KOPT-K1 (cell line): Measurements from ENCODE around the gene C2CD4C.
"Not testable (repeated sequence)": the region's sequence is repeated elsewhere in the genome, so short reads cannot be mapped to it uniquely, and the experiment has no call there.

Source experiments
- H3K27ac ChIP-seq: fragments of 200-600 bp; sonication (generic); 2 replicates; pipeline ENCODE4 v1.5.1; 2016; ENCODE audit warnings: antibody characterized with exemption, mild to moderate bottlenecking, low read depth, low read length; ENCODE audit not compliant: poor library complexity, severe bottlenecking
- H3K36me3 ChIP-seq: fragments of 200-600 bp; sonication (generic); 2 replicates; pipeline ENCODE4 v1.5.1; 2017; ENCODE audit warnings: antibody characterized with exemption, mild to moderate bottlenecking, low read length, moderate library complexity; ENCODE audit not compliant: insufficient read depth
- H3K9me3 ChIP-seq: fragments of 200-600 bp; sonication (generic); 2 replicates; pipeline ENCODE4 v1.5.1; 2017; ENCODE audit warnings: antibody characterized with exemption, low read length, mild to moderate bottlenecking; ENCODE audit not compliant: insufficient read depth, poor library complexity, severe bottlenecking

C2CD4C gene

DNA sequence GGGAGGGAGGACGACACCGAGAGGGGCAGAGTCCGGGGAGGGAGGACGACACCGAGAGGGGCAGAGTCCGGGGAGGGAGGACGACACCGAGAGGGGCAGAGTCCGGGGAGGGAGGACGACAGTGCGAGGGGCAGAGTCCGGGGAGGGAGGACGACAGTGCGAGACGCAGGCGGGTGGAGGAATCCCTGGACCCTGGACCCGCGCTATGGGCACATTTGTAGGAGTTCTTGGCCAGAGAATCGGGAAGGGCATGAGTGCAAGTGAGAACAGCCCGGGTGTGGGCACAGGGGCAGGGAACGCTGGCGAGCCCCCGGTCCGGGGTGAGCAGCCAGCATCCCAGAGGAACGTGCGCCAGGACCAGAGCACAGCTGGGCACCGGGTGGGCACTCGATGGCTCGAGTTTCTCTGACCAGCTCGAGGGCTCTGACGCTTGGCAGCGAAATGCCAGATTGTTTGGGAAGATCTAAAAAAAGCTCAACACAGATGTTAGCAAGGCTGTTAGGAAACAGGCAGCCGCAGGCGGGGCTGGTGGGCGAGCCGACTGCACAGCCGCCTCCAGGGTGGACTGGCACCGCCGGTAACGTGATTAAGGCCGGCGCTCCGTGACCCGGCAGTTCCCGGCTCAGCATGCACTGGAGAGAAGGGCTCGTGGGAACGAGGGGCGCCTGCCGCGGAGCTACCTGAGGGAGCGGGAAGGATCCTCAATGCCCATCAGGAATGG, 17.9 kb upstream of the C2CD4C start:
- Histone ChIP-seq H3K36me3 (no peaks in the 10 kb centered on the region), H3K27ac (no peak overlapping the region), H3K9me3 (no peaks in the 10 kb centered on the region)

DNA sequence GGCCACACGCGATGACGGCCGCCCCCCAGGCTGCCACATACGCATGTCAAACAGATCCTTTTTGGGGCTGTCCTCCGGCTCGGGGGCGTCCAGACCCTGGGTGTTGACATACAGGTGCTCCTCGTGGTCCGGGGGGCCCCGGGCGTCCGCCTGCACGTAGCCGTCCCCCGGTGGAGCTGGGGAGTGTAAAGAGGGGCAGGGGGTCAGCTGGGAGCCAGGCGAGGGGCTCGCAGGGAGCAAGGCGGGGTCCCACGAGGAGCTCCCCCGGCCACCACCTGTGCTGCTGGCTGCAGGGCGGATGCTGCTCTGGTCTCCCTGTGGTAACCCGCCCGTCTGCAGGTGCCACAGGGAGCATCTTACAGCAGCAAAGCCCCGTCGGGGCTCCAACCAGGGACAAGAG, 16.1 kb upstream of the C2CD4C start:
- Histone ChIP-seq H3K27ac (no peak overlapping the region), H3K36me3 (no peaks in the 10 kb centered on the region), H3K9me3 (no peaks in the 10 kb centered on the region)

DNA sequence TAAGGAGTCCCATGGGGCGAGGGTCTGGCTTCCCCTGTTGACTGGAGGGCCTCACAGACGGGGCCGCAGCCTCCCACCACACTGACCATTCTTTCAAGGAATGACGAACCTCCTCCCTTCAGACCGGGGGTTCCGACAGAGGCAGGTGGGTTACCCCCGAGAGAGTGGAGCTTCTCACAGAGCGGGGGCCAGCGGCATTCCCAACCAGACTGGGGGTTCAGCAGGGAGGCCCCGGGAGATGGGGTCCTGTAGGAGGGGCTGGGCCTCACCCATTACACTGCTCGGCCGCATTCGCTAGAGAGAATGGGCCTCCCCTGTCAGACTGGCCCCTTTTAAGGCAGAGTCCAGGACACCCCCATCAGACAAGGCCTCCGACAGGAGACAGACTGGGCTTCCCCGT, 15.6 kb upstream of the C2CD4C start:
- H3K27ac ChIP-seq: no peak overlapping the region
- H3K9me3 ChIP-seq: no peaks in the 10 kb centered on the region
- H3K36me3 ChIP-seq: no peaks in the 10 kb centered on the region

DNA sequence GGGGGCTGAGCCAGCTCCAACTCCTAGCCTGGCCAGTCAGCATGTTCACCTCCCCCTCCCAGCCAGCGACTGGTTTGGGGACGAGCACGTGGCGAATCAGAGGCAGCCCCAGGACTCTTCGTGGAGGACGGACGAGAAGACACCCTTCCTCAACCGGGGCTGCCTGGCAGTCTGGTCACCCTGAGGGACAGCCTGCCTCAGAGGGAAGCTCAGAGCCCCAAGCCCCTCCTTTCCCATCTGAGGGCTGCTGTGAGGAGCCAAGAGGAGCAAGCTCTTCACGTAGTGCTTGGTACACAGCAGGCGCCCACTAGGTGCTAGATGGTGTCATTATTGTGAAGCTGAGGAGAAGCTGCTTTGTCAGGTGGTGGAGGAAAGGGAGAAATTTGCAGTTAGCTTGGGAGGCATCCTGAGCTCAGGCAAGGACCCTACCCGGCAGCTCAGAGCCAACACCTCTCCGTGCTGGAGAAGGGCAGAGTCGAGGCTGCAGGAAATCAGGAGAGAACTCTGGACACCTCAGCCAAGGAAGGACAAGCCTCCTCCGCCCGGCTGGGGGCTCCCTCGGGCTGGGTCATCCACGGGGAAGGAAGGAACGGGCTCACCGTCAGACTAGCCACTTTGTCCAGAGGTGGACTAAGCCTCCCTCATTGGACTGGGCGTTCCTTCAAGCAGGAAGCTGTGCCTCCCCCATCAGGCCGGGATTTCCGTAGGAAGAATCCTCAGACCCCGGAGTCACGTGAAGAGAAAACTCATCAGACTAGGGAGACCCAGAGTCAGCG, 14.9 kb upstream of the C2CD4C start:
- H3K9me3 ChIP-seq: no peaks in the 10 kb centered on the region
- H3K27ac ChIP-seq: no peak overlapping the region
- no peaks in the 10 kb centered on the region for H3K36me3 ChIP-seq

DNA sequence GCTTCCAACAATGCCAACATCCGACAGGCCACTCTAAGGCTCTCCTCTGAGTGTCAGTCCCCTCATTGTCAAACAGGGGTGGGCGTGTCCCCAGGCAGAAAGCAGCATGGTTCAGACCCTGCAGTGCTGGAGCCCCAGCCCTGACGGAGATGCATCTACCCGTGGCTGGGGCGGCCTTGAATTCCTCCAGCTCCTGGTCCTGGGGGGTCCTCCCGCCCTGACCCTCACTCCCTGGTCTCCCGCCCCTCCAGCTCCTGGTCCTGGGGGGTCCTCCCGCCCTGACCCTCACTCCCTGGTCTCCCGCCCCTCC, 13.9 kb upstream of the C2CD4C start:
- not testable (repeated sequence) for H3K27ac ChIP-seq, H3K36me3 ChIP-seq, H3K9me3 ChIP-seq

DNA sequence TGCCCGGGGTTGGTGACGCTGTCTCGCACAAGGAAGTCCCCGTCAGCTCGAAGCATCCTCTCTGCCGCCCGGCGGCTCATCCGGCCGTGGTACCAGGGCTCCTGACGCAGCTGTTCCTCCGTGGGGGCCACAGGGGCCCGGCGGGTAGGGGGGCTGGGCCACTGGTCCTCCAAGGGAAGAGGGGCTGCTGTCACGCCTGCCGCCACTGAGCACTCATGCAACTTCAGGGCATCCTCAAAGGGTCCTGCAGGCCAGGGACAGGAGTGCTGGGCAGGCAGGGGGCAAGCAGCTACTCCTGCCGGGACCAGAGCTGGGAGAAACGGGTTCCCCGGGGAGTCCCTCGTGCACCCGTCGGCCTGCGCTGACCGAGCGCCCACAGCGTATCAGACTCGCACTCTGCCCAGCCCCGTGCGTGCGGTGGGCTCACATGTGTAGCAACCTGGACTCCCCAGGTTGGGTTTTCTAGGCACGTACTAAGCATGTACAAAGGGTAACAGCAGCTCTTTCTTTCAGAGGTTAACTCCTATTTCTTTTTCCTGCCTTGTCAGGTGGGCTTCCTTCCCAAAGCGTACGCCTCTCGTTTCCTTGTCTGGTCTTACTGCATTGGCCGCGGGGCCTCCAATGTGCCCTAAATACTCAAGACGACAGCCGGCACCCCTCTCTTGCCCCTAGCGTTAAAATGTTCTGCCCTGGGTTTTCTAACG, 13.4 kb upstream of the C2CD4C start:
- no peaks in the 10 kb centered on the region for H3K36me3 ChIP-seq
- no peaks in the 10 kb centered on the region for H3K9me3 ChIP-seq
- no peak overlapping the region for H3K27ac ChIP-seq

DNA sequence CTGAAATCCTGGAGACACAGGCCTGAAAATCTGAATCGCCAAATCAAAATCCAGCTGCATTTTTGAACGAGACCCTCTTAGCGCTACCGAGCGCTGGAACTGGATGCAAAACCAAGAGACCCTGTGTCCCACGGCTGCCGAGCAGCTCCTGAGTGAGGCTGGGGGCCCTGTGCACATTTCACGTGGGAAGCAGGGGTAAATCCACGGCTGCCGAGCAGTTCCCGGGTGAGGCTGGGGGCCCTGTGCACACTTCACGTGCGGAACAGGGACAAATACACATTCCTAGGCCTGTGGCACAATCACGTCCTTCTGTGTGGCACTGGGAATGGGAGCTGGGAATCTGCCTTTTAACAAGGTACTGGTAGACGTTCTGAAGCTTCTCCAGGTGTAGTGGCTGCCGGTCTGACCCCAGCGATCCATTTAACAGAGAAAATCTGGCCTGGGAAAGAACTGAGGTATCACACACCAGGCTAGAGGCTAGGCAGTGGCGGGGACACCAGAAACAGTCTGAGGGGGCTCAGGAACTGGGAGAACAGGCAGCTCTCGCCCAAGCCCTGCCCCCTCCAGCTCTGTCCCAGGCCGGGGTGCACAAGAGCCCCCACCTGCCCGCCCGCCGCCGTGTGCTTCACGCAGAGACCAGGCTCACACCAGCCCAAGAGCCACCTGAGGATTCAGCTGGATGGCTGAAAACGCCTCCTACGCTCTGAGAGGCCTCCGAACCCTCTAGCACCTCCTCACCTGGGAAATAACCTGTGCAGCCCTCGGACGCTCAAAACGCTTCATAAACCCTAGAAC, 11.0 kb upstream of the C2CD4C start:
- no peaks in the 10 kb centered on the region for H3K36me3 ChIP-seq

DNA sequence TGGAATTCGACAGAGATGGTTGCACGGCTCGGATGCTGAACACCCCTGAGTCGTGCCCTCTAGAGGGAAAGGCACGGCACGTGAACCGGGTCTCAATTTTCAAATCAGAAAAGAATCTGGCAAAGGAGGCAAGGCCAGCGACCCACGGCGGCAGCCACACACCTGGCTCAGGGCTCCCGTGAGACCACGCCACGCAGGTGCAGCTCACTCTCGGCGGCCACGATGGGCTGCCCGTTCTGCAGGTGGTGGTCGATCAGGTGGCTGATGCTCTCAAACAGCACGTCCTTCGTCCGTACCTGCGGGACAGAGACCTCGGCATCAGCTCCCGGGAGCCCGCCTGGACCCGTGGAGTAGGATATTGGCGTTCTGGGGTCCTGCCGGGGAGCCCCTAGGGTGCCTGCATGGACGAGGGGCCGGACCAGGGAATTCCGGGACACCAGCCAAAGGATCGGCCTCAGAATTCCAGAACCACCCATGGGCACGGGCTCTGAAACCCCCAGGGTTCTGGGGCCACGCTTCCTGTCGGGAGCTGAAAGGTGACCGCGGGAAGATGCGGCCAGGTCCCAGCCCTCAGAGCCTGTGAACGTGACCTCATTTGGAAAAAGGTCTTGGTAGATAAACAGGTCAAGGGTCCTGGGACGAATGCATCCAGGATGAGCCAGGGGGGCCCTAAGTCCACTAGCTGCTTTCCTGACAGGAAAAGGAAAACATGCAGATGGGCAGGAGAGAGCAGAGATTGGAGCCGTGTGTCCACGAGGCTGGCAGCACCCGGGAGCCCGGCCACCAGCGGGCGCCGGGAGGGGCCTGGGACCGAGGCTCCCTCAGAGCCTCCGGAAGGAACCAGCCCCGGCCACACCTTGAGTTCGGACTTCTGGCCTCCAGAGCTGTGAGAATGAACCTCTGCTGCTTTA, 10.1 kb upstream of the C2CD4C start:
- no peaks in the 10 kb centered on the region for H3K36me3 ChIP-seq
- no peaks in the 10 kb centered on the region for H3K9me3 ChIP-seq

More for the DNA sequence above, 11.0 kb upstream of the C2CD4C start:
- Histone ChIP-seq H3K9me3 (no peaks in the 10 kb centered on the region), H3K27ac (no peak overlapping the region)

DNA sequence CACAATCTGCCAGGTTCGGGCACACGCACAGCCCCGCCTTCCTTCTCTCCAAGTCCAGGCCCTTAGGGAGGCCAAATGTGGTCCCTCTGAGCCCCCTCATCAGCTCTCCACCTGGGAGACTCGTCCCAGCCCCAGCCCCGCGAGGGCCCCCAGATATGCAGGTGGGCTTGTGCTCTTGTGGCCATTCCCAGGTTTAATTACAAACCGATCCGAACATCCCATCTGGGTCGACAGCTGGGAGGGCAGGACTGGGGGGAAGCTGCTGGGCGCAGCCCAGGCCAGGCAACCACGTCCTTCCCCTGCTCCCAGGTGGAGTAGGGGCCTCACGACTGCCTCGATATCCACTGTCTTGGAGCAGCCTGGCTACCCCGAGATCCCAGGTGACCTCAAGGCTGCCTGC, 7.5 kb upstream of the C2CD4C start:
- Histone ChIP-seq H3K9me3 (no peaks in the 10 kb centered on the region), H3K27ac (no peak overlapping the region), H3K36me3 (no peaks in the 10 kb centered on the region)

More for the DNA sequence above, 10.1 kb upstream of the C2CD4C start:
- H3K27ac ChIP-seq: no peak overlapping the region

DNA sequence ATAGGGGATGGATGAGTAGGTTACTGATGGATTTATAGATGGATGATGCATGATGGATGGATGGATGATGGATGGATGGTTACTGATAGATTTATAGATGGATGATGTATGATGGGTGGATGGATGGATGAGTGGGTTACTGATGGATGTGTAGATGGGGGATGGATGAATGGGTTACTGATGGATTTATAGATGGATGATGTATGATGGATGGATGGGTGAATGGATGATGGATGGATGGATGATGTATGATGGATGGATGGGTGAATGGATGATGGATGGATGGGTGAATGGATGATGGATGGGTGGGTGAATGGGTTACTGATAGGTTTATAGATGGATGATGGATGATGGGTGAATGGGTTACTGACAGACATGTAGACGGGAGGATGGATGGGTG, 6.3 kb upstream of the C2CD4C start:
- Histone ChIP-seq H3K9me3 (no peaks in the 10 kb centered on the region), H3K27ac (no peak overlapping the region)

DNA sequence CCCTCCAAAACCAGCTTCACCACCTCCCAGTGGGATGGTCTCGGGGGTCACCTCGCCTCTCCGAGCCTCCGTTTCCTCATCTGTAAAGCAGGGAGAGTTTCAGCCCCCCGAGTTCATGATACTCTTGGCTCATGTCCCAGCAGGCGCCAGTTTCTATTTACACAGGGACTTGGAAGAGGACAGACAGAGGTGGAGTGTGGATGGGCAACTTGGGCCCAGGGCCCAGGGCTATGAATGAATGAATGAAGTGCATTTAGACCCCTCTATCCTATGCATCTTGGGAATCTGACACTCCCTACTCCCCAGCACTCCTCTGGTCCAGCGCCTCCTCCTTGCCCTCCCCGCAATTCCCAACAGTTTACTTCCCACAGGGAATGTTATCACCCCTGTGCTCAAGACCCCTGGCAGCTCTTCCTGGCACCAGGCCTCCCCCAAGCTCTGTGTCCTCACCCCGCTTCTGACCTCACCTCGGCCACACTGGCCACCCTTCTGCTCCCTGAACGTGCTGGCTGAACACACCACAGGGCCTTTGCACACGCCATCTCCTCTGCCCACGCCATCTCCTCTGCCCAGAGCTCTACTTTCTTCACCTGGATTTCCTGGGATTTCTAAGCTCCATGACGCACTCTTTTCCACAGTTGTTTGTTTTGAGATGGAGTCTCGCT, 4.9 kb upstream of the C2CD4C start:
- Histone ChIP-seq H3K36me3 (no peaks in the 10 kb centered on the region), H3K27ac (no peak overlapping the region)

More for the DNA sequence above, 6.3 kb upstream of the C2CD4C start:
- H3K36me3 ChIP-seq: no peaks in the 10 kb centered on the region

DNA sequence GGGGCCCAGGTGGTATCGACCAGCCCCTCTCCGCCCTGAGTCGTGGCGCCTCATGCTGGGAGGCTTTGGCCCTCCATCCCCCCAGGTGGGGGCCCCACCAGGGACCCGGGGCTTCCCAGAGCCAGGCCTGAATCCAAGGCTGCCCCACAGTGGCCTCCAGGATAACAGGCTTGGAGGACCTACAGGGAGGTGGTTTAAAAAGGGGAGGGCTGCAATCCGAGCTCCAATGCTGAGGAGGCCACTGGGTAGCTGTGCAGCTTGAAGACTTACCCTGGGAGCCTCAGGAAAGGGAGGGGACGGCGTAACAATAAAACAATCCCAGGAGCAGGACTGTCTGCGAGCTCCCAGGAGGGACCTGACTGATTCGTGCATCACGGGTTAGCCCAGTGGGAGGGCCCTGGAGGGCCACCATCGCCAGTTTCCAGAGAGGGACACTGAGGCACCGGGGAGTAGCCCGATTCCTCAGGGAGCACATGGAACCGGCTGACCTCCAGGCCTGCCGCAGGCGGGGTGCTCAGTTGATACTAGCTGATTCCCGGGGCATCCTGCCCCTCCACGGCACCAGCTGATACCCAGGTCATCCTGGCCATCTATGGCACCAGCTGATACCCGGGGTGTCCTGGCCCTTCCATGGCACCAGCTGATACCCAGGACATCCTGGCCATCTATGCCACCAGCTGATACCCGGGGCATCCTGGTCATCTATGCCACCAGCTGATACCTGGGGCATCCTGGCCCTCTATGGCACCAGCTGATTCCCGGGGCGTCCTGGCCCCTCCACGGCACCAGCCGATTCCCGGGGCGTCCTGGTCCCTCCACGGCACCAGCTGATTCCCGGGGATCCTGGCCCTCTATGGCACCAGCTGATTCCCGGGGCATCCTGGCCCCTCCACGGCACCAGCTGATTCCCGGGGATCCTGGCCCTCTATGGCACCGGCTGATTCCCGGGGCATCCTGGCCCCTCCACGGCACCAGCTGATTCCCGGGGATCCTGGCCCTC, 3.7 kb upstream of the C2CD4C start:
- H3K9me3 ChIP-seq: no peaks in the 10 kb centered on the region
- H3K27ac ChIP-seq: no peak overlapping the region
- no peaks in the 10 kb centered on the region for H3K36me3 ChIP-seq

More for the DNA sequence above, 4.9 kb upstream of the C2CD4C start:
- H3K9me3 ChIP-seq: no peaks in the 10 kb centered on the region
